K562 treated with DMSO at 1 percent for 12 hours (cell line): Measurements from ENCODE around the gene TMEM42. TPM values are rescaled to one million over a fixed set of nuclear protein-coding genes. Genes with fewer than 3 reads are reported as not detected.

Source experiments
- total RNA-seq: library from RNA; unstranded; fragments of 300-600 nt; gene quantifications from 2 replicates; pipeline ENCODE4 v1.2.3, GENCODE V29; 2022; ENCODE audit not compliant: insufficient read depth

Gene TMEM42
- 0.85 and 1.4 TPM in 2 replicates for total RNA-seq

GRCh38 chr3:44861412-44862225 lies at the start of gene TMEM42:
TMEM42 (plus strand) TSS chr3:44861912; CDS start chr3:44861925, 13 bp downstream.

GRCh38 chr3:44874308-44874707 lies 12.6 kb downstream of the TMEM42 start, which contains the start of gene TGM4:
TGM4 (plus strand) TSS chr3:44874608; CDS start chr3:44874679, 71 bp downstream.

Other genes with a start within 250 kb of the TMEM42 start
- 6.4 and 16.2 TPM in 2 replicates for gene ZNF197, start 236.9 kb upstream of the TMEM42 start, total RNA-seq
- gene ZNF35, start 213.2 kb upstream of the TMEM42 start, total RNA-seq = 2.6 and 9.3 TPM in 2 replicates
- 0.25 and 0.49 TPM in 2 replicates for gene ZNF502, start 149.3 kb upstream of the TMEM42 start, total RNA-seq
- 1.9 TPM in 2 replicates for gene ZNF501, start 132.3 kb upstream of the TMEM42 start, total RNA-seq
- 7.7 and 19.7 TPM in 2 replicates for gene KIAA1143, start 100.3 kb upstream of the TMEM42 start, total RNA-seq
- 8.4 and 30.0 TPM in 2 replicates for gene KIF15, start 100.1 kb upstream of the TMEM42 start, total RNA-seq
- not detected in 2 replicates for gene TGM4, start 12.7 kb downstream of the TMEM42 start, total RNA-seq
- gene ZDHHC3, start 114.3 kb downstream of the TMEM42 start, total RNA-seq = 32.1 and 78.5 TPM in 2 replicates
- 44.7 and 47.0 TPM in 2 replicates for gene EXOSC7, start 114.3 kb downstream of the TMEM42 start, total RNA-seq
- not detected in 2 replicates for gene CLEC3B, start 164.4 kb downstream of the TMEM42 start, total RNA-seq